HG03095 (cell line): Measurements from ENCODE around the gene CSNK1D.
"Not testable (repeated sequence)": the region's sequence is repeated elsewhere in the genome, so short reads cannot be mapped to it uniquely, and the experiment has no call there.

Experiments
- ATAC-seq: cut with Tn5 transposase; IDR thresholded peaks from one replicate; pipeline ENCODE4 v1.9.1; 2021; ENCODE audit warnings: moderate library complexity; ENCODE audit not compliant: unreplicated experiment

The CSNK1D gene

DNA sequence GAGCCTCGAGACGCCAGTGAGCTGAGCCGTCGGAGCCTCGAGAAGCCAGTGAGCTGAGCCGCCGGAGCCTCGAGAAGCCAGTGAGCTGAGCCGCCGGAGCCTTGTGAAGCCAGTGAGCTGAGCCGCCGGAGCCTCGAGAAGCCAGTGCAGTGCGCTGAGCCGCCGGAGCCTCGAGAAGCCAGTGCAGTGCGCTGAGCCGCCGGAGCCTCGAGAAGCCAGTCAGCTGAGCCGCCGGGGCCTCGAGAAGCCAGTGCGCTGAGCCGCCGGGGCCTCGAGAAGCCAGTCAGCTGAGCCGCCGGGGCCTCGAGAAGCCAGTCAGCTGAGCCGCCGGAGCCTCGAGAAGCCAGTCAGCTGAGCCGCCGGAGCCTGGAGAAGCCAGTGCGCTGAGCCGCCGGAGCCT lies 19.4 kb downstream of the CSNK1D start:
- ATAC-seq, result not testable (repeated sequence)

- ATAC-seq, result no peak
Observed at GRCh38 chr17:82253179-82253544, 20.3 kb downstream of the CSNK1D start.

- no peak for ATAC-seq
Observed at GRCh38 chr17:82252511-82253178, 20.9 kb downstream of the CSNK1D start.

DNA sequence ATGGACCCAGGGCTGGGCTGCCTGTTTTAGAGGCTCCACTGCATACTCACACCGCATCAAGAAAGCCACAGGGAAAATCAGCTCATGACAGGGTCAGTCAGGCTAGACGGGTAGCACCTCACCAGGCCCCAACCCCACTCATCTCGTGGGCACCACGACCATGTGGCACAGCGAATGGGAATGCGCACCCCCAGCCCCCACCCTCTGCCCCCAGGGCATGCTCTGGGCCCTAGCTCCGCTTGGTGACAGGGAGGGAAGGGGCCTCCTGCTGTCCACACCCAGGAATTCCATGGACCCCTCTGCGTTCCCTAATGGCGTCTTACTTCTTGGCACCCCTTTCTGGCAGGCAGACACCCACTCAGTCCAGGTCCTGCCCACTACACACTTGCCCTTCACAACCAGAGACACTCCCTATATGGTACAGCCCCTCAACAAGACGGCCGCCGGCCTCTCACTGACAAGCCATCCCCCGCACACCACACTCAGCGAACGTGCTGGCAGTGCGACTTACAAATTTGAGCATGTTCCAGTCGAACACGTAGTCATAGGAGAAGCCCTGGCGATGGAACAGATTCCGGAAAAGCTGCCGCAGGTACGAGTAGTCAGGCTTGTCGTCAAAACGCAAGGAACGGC lies 22.5 kb downstream of the CSNK1D start:
- no peak for ATAC-seq

- ATAC-seq, result no peak
Observed at GRCh38 chr17:82249896-82250581, 23.5 kb downstream of the CSNK1D start.

- ATAC-seq, result no peak
Observed at GRCh38 chr17:82248815-82249674, 24.5 kb downstream of the CSNK1D start.

DNA sequence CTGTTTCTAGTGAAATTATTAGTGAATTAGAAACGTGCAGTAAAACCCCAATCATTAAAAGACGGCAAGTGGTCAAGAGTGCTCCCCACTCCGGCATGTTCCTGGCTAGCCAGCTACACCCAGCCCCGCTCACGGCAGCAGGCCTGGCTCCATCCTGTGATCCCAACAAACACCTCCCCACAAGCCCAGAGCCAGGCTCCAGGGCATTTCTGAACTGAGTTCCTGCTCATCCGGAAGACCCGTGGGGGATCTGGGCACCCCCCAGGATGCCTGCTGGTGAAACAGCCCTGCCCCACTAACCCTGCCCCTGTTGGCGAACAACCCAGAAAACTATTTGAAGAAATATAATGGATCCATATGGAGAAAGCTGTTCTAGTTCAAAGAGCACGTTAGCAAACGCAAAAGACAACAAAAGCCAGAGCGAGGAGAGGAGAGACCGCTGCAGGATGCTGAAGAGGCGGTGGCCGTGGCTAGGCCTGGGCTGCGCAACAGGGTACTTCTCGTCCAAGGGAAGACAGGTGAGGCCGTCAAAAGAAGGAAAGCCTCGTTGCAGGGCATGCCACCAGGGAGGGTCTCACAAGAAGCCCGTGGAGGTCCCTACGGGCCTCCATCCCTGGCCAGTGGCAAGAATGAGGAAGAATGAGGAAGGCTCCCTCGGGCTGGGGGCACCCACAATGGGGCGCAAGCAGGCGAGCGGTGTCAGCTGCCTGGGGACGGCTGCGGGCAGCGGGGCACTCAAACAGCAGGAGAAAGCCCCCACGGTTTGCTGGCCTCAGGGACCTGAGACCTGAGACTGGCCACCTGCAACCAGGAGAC lies 25.4 kb downstream of the CSNK1D start:
- ATAC-seq, result no peak

DNA sequence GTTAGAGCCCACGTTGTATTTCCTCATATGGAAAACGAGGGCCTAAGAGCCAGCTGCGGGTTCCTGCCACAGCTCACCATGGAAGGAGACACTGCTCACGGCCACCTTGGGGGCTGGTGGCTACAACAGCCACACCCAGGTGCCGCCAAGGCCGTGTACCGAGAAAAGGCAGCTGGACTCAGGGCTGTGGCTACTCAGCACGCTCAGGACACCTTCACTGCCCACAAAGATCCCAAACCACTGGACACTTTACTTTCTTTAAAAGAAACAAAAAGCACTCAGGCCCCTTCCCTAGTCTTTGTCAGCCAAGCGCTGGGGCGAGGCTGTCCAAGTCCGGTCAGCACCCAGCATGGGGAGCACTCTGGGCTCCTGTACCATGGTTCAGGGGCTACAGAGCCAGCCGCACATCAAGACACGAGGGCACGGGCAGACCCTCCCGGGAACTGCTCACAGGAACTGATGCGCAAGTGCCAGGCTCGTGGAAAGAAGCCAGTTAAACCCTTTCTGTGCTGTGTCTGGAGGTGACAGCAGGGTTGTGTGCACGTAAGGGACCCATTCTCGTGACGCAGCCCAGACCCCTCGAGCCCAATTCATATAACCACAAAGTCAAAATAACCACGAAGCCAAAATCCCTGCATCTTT lies 26.2 kb downstream of the CSNK1D start:
- ATAC-seq, result no peak

- ATAC-seq, result no peak
Observed at GRCh38 chr17:82246365-82247181, 26.9 kb downstream of the CSNK1D start.

DNA sequence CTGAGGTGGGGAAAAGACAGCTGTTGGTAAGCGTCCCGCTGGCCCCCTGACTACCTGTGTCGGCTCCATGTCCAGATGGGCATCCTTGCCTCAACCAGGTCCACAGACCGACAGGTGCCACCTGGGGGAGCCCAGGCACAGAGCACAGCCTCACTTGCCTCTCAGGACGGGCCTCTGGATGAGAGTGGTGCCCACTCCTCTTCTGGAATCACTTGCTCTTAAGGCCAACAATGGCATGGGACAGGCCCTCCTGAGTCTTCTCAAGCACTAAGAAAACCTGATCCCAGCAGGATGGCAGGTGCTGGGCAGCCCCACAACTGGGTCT lies 27.5 kb downstream of the CSNK1D start:
- ATAC-seq, result no peak

- no peak for ATAC-seq
Observed at GRCh38 chr17:82245134-82246039, 28.1 kb downstream of the CSNK1D start.

DNA sequence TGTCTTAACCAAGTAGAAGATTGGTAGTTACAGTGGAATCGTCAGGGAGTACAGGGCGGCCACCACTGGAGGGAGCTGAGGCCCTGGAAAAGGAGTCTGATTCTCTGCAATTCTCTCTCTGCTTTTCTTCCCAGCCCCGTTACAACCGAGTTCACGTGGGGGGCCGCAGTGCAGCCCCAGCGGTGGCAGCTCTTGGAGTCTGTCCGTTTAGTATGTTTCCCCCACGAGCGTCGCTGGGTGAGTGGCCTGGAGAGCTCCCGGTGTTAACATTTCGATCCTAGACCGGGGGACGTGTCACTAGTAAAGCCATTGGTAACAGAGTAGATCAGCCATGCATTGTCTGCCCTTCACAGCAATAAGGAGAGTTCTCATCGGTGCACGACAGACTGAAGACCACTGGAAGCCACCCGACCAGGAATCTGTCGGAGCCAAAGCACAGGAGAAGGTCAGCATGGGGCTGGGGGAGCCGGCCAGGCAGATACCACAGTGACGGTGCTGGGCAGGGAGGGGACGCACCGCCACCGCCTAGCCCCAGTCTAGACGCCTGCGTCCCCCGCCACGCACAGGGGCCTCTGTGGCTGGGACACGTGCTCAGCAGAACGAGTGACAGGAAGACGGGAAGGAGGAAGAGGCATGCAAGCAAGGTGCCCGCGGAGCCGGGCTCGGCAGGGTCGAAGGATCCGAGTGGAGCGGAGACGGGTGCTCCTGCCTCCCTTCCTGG lies 28.9 kb downstream of the CSNK1D start:
- no peak for ATAC-seq

- no peak for ATAC-seq
Observed at GRCh38 chr17:82243648-82244412, 29.7 kb downstream of the CSNK1D start.

- ATAC-seq, result no peak
Observed at GRCh38 chr17:82242977-82243647, 30.4 kb downstream of the CSNK1D start.

DNA sequence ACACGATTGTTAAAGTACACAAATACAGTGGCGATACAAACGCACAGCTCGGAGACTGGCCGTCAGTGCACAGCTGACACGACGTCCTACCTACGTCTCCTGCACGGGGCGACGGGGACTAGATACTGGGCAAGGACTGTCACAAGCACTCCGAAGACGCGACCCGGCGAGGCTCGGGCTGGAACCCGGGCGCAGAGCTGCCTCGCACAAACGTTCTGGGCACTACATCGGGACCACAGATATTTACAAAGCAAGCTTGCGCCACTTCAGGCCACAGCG lies 30.9 kb downstream of the CSNK1D start:
- ATAC-seq, result no peak

GRCh38 chr17:82241926-82242697 lies 31.4 kb downstream of the CSNK1D start:
- ATAC-seq, result no peak
